ENCODE measurements around the gene RPGRIP1. TPM values are rescaled to one million over a fixed set of nuclear protein-coding genes. Genes with fewer than 3 reads are reported as not detected.

The RPGRIP1 gene
- total and polyA plus RNA-seq, 2 of the 4 experiments (the other 2 are of a cell fraction): not detected

GRCh38 chr14:21261824-21262223, 18.1 kb upstream of the RPGRIP1 start:
- no peak overlapping the region for H3K9ac ChIP-seq (ENCODE audit: low read depth, low read length)

More at GRCh38 chr14:21261824-21262223, 18.1 kb upstream of the RPGRIP1 start:
- Histone ChIP-seq H3K27ac (ENCODE audit: insufficient read depth, low read length) (no peak overlapping the region), H3K4me3 (ENCODE audit: insufficient read depth, low read depth, low read length) (no peak overlapping the region), H3K79me1 (ENCODE audit: low read depth in 1 of 2, low read length in 2 of 2) (peaks cover 9 to 42% of the 10 kb centered on the region in 2 experiments; a peak in 3 of 4 replicates), H3K4me2 (ENCODE audit: low read depth, low read length) (no peak overlapping the region), H4K91ac (ENCODE audit: insufficient read depth, low read depth, low read length) (no peak overlapping the region), H3K9me3 (ENCODE audit: control insufficient read depth, insufficient read depth, low read length) (no peaks in the 10 kb centered on the region), H2BK120ac (ENCODE audit: low read depth, low read length) (no peak overlapping the region), H3K27me3 (ENCODE audit: control insufficient read depth, insufficient read depth, low read length) (no peaks in the 10 kb centered on the region), H3K23ac (ENCODE audit: low read depth, low read length) (no peak overlapping the region), H3K36me3 (ENCODE audit: control insufficient read depth, insufficient read depth, low read length) (peaks cover 41% of the 10 kb centered on the region), H3K14ac (replicated peaks; ENCODE audit: low read depth, low read length) (no peak overlapping the region), H2AK5ac (ENCODE audit: low read depth, low read length) (no peak overlapping the region), H3K9me1 (ENCODE audit: insufficient read depth, low read length) (peaks cover 15% of the 10 kb centered on the region), H2BK15ac (ENCODE audit: low read depth, low read length) (no peak overlapping the region), H3K4me1 (ENCODE audit: control insufficient read depth, insufficient read depth, low read length) (peaks cover 10% of the 10 kb centered on the region), H3K56ac (ENCODE audit: extremely low read depth, insufficient read depth, low read length) (no peak overlapping the region), H4K8ac (ENCODE audit: low read depth in 2 of 2, low read length in 2 of 2) (no peak overlapping the region), H2AK9ac (replicated peaks; ENCODE audit: low read depth, low read length, poor library complexity) (no peak overlapping the region), H4K5ac (ENCODE audit: low read depth, low read length) (no peak overlapping the region), H3K18ac (ENCODE audit: low read depth, low read length) (no peak overlapping the region), H2AFZ (replicated peaks; ENCODE audit: low read length, poor library complexity) (no peak overlapping the region), H2BK5ac (ENCODE audit: low read depth, low read length, poor library complexity, severe bottlenecking) (no peak overlapping the region), H2BK20ac (ENCODE audit: low read depth, low read length) (no peak overlapping the region), H4K20me1 (ENCODE audit: insufficient read depth, low read length) (peaks cover 98% of the 10 kb centered on the region), H3K4ac (ENCODE audit: low read depth, low read length) (no peak overlapping the region)
- no peak for ATAC-seq (ENCODE audit: low read depth)
- dilution Hi-C loops (cut with HindIII; ENCODE audit: low sequenced_read_pairs, unreplicated experiment) (no loop called here), intact Hi-C loops (cut with micrococcal nuclease) (no loop called here), in situ Hi-C loops (cut with MboI; ENCODE audit: low sequenced_read_pairs) (no loop called here)
- TF ChIP-seq NFE2L2 (IDR thresholded peaks at IDR 0.05; ENCODE audit: low read depth, low read length): no peak
- no peak for TF ChIP-seq MAFK (IDR thresholded peaks at IDR 0.05; ENCODE audit: low read depth, low read length)
- TF ChIP-seq, protein P1, sequence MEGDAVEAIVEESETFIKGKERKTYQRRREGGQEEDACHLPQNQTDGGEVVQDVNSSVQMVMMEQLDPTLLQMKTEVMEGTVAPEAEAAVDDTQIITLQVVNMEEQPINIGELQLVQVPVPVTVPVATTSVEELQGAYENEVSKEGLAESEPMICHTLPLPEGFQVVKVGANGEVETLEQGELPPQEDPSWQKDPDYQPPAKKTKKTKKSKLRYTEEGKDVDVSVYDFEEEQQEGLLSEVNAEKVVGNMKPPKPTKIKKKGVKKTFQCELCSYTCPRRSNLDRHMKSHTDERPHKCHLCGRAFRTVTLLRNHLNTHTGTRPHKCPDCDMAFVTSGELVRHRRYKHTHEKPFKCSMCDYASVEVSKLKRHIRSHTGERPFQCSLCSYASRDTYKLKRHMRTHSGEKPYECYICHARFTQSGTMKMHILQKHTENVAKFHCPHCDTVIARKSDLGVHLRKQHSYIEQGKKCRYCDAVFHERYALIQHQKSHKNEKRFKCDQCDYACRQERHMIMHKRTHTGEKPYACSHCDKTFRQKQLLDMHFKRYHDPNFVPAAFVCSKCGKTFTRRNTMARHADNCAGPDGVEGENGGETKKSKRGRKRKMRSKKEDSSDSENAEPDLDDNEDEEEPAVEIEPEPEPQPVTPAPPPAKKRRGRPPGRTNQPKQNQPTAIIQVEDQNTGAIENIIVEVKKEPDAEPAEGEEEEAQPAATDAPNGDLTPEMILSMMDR (conservative IDR thresholded peaks at IDR 0.05; ENCODE audit: low read depth, low read length): no peak
- TF ChIP-seq FOS (IDR thresholded peaks at IDR 0.05; ENCODE audit: low read depth, low read length): no peak
- TF ChIP-seq BHLHE40 (IDR thresholded peaks at IDR 0.05; ENCODE audit: low read depth, low read length): no peak
- no peak for TF ChIP-seq CHD1 (IDR thresholded peaks at IDR 0.05; ENCODE audit: low read depth, low read length)
- TF ChIP-seq RAD21 (IDR thresholded peaks at IDR 0.05; ENCODE audit: low read length): no peak
- TF ChIP-seq, protein P2, sequence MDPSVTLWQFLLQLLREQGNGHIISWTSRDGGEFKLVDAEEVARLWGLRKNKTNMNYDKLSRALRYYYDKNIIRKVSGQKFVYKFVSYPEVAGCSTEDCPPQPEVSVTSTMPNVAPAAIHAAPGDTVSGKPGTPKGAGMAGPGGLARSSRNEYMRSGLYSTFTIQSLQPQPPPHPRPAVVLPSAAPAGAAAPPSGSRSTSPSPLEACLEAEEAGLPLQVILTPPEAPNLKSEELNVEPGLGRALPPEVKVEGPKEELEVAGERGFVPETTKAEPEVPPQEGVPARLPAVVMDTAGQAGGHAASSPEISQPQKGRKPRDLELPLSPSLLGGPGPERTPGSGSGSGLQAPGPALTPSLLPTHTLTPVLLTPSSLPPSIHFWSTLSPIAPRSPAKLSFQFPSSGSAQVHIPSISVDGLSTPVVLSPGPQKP (IDR thresholded peaks at IDR 0.05; ENCODE audit: borderline replicate concordance, low read depth, low read length): no peak
- no peak for TF ChIP-seq USF2 (IDR thresholded peaks at IDR 0.05; ENCODE audit: low read depth, low read length)
- no peak for TF ChIP-seq MXI1 (IDR thresholded peaks at IDR 0.05; ENCODE audit: borderline replicate concordance, low read depth, low read length)
- TF ChIP-seq RCOR1 (IDR thresholded peaks at IDR 0.05; ENCODE audit: insufficient replicate concordance, low read length): no peak
- no peak for TF ChIP-seq POLR2A (IDR thresholded peaks at IDR 0.05; ENCODE audit: low read depth, low read length)
- TF ChIP-seq SMC3 (IDR thresholded peaks at IDR 0.05; ENCODE audit: low read depth, low read length): no peak
- TF ChIP-seq MAZ (IDR thresholded peaks at IDR 0.05; ENCODE audit: borderline replicate concordance, low read depth, low read length): no peak
- TF ChIP-seq CEBPB (IDR thresholded peaks at IDR 0.05; ENCODE audit: low read depth, low read length): no peak
- TF ChIP-seq RFX5 (IDR thresholded peaks at IDR 0.05; ENCODE audit: low read depth, low read length): no peak
- no TSS peak for BruUV-seq (replicated peaks)
- 100% methylated on average over 1 of the region's 1 CpG; no CpG with 5 or more reads in 1 of the 2 experiments for WGBS, 2 experiments (ENCODE audit: extremely low coverage in 2 of 2, insufficient read length in 1 of 2)
- no peak for DNase-seq
- ChIA-PET CTCF (no interaction called here), POLR2A (ENCODE audit: unreplicated experiment) (no interaction called here)

Measured in IMR-90 (cell line).